ENCODE measurements around the gene NSD1.

NSD1 gene

DNA sequence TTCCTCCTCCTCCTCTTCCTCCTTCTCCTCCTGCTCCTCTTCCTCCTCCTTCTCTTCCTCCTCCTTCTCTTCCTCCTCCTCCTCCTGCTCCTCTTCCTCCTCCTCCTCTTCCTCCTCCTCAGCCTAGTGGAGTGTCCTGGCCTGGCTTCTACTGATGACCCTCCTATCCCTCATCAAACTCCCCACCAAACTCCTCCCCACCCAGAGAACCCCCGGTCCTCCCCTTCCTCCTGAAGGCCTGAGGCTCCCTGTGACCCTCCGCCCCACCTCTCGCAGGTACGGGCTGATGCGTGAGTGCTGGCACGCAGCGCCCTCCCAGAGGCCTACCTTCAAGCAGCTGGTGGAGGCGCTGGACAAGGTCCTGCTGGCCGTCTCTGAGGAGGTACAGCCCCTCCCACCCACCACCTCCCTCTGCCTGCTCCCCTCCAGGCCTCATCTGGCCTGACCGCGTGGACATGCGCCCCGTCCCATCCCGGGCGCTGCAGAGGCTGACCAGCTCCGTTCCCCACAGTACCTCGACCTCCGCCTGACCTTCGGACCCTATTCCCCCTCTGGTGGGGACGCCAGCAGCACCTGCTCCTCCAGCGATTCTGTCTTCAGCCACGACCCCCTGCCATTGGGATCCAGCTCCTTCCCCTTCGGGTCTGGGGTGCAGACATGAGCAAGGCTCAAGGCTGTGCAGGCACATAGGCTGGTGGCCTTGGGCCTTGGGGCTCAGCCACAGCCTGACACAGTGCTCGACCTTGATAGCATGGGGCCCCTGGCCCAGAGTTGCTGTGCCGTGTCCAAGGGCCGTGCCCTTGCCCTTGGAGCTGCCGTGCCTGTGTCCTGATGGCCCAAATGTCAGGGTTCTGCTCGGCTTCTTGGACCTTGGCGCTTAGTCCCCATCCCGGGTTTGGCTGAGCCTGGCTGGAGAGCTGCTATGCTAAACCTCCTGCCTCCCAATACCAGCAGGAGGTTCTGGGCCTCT, 36.3 kb upstream of the NSD1 start:
- DNase-seq (ENCODE audit: low spot score): no peak

DNA sequence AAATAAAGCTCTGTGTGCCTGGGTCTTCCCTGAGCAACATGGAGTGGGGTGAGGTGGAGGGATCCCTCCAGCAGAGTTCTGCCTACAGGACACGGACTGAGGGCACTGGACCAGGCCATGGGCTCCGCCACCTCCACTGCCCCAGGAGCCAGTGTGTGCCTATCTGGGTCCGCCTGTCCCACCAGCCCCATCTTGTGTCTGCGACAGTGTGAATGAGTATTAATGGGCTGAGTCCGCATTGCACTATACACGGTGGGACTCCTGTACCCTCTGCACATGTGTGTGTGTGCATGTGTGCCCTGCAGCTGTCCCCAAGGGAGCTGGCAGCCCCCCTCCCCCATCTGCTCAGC, 35.5 kb upstream of the NSD1 start:
- DNase-seq (ENCODE audit: low spot score): no peak

DNA sequence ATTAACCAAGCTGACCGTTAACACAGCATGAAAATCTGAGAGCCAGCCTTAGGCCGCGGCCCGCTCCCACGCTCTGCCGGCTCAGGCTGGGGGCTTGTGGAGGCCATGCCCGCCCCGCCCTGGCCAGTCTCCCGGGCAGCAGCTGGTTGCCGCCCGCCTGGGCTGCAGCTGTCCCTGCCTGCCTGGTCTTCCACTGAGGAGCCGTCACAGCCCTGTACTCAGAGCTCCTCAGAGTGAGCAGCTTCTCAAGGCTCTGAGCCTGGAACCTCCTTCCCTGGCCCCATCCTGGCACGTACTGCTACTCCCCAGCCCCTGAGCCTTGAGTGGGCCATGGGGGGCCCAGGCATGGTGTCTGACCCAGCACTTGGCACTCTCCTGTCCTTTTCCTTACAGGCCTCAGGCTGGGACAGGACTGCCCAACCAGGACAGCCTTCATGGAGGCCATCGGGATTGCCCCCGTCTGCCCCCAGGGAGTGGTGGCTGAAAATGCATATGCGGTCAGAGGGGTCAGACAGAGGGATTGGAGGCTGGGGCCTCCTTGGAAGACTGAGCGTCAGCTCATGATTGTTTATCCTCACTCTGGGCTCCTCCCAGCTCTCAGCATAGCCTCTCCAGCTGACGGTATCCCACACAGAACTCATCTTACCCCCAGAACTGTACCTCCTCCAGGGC, 35.0 kb upstream of the NSD1 start:
- no peak for DNase-seq (ENCODE audit: low spot score)

DNA sequence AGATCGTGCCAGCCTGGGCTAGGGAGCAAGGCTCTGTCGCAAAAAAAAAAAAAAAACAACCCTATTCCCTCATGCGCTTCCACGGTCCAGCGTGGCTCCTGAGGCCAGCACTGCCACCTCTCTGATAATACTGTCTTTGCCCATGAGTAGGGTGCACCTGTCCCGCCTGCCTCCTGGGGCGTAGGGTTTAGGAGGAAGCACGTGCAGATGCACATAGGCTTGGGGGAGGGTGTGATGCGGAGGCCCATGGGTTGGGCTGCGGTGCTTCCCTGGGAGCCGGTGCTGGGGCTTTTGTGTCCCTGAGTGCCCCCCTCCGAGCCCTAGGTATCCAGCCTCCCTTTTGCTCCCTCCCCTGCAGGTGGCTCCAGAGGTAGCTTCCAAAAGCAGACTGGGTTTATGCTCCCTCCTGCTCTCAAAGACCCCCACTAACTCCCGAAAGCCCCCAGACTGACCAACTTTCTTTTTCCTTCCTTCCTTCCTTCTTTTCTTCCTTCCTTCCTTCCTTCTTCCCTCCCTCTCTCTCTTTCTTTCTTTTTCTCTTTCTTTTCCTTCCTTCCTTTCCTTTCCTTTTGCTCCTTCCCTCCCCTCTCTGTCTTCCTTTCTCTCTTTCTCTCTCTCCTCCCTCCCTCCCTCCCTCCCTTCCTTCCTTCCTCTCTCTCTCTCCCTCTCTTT, 34.0 kb upstream of the NSD1 start:
- no peak for DNase-seq (ENCODE audit: low spot score)

DNA sequence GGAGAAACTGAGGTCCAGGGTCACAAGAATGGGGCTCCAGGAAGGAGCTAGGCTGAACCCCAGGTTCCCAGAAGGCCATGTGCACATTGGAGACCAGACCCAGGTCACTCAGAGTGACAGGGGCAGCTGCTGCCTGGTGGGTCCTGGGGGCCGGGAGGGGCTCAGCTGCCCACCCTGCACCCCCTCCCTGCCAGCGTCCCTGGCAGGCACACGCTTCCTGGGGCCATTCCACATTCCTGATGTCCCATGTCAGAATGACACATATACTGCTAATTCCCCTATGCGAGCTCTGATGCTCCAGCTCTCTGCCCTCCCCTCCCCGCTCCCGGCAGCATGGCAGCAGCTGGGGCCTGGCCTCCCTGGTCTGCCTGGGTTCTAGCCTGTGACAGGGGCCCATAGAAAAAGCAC, 32.9 kb upstream of the NSD1 start:
- DNase-seq (ENCODE audit: low spot score): peak; percentile 70

GRCh38 chr5:177103523-177104253, 29.9 kb upstream of the NSD1 start:
- peak; percentile 56 for DNase-seq (ENCODE audit: low spot score)

DNA sequence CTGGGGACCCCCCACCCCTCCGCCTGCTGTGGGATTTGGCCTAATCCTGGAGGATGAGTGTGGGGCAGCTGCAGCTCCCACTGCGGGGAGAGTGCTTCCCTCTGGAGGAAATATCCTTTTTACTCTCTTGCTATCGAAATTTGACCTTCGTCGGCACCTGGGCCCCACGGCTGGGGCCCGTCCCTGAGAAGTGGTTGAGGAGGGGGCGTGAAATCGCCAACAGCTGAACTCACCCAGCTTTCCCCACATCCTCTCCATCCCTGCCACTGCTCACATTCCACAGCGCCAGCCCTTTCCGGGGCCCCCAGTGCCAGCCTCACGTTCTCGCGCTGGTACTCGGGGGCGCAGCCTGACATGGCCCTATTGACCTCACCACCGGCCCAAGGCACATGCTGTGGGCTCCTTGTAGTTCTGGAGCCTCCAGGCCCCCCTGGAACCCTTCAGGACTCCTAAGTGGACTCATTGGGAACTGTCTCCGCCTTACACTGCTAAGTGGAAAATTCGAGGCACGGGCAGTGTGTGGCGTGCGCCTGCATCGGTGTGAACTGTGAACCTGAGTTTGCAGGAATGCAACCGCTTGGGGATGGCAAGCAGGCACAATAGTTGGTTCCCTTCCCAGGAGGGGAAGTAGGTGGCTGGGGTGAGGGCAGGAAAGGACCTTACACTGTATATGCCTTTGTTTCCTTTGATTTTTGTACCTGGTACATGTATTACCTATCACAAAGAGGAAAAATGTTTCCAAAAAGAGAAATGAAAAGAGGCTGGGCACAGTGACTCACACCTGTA, 27.7 kb upstream of the NSD1 start:
- DNase-seq (ENCODE audit: low spot score): no peak

GRCh38 chr5:177107159-177107558, 26.4 kb upstream of the NSD1 start:
- DNase-seq (ENCODE audit: low spot score): no peak

DNA sequence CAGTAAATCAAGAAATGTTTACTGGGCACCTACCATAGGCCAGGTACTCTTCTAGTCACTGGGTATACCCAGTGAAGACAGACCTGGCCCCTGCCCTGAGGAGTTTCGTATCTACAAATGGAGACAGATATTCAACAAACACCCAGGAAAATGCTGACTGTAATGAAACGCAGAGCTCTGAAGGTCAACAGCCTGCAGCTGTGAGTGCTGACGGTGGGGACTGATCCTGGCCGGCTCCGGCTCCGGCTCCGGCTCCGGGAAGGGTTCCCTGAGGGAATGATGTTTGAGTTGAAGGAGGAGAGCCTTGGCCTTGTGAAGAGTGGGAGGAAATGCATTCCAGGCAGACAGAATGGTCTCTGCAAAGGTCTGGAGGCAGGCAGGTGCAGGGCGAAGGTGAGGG, 23.8 kb upstream of the NSD1 start:
- no peak for DNase-seq (ENCODE audit: low spot score)

DNA sequence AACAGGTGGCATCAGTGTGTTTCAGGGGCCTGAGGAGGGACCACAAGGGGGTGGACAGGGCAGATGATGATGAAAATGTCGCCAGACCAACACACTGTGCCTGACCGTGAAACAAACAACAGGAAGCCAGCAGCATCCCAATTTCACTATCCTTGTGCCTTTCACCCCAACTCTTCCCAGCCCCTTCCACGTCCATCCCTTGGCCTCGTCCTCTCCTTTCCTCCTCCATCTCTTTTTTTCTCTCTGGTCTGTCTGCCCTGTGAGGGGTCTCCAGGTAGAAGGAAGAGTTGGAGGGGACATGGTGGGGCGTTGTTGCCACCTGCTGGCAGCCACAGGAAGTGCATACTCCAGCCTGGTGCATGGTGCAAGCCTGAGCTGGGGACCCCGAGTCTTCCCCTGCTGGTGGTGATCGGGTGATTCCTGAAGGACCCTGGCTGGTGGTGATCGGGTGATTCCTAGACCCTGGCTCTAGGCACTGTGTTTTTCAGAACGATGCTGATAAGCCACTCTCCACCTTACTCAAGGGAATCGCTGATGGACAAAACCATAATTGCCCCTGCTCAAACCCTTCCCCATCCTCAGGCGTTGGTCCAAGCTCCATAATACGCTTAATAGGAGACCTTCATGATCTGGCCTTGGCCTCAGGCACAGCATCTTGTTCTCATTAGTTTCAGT, 21.7 kb upstream of the NSD1 start:
- peak; percentile 53 for DNase-seq (ENCODE audit: low spot score)

DNA sequence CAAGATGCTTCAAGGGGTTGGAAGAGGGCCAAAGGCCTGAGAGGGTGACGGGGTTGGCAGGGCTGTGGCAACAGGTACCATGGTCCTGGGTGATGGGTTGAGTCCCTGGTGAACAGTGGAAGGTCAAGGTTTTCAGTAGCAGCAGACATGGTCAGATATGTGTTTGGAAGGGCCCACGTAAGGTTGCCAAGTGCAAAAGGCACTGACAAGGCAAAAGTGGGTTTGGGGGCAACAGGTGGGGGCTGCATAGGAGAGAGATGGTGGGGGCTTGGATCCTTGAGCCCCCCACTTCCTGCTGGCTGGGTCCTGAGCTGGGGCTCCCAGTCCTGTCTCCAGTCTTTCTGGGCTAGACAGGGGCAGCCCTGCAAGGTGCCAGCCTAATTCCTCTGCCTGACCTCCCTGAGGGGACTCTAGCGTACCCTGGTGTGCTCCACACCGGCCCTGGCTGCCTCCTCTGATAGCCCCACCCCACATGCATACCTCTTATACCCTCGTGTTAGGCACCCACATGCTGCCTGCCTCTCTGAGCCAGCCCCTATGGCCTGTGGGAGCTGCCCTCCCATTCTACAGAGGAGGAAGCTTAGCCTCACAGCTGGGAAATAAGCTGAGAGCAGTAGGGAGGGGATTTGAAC, 20.9 kb upstream of the NSD1 start:
- no peak for DNase-seq (ENCODE audit: low spot score)

DNA sequence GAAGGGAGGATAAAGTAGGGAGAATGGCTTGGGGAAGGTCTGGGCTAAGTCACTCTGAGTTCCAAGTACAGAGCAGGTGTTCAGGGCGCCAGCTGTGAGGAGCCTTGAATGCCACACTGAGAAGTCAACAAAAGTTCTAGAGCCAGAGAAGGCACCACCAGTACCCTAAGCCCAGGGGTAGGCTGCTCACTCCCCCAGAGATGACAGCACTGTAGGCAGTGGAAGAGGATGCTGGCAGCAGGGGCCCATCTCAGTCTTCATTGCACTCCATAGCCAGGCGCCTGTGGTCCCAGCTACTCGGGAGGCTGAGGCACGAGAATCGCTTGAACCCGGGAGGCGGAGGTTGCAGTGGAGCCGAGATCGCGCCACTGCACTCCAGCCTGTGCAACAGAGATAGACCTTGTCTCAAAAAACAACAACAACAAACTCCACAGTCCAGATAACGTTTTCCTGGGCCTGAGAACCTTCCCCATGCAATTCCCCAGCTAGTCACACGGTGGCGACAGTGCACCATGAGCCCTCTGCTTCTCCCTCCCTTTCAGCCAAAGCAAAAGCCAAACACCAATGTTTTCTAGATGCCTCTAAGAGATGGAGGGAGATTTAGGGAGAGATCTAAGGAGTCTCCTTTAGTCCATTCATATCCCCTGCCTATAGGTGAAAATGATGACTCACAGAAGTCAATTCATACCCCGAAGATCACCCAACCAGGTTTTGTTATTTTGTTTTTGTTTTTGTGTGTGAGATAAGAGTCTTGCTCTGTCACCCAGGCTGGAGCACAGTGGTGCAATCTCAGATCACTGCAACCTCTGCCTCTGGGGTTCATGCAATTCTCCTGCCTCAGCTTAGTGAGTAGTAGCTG, 19.8 kb upstream of the NSD1 start:
- peak; percentile 72 for DNase-seq (ENCODE audit: low spot score)

DNA sequence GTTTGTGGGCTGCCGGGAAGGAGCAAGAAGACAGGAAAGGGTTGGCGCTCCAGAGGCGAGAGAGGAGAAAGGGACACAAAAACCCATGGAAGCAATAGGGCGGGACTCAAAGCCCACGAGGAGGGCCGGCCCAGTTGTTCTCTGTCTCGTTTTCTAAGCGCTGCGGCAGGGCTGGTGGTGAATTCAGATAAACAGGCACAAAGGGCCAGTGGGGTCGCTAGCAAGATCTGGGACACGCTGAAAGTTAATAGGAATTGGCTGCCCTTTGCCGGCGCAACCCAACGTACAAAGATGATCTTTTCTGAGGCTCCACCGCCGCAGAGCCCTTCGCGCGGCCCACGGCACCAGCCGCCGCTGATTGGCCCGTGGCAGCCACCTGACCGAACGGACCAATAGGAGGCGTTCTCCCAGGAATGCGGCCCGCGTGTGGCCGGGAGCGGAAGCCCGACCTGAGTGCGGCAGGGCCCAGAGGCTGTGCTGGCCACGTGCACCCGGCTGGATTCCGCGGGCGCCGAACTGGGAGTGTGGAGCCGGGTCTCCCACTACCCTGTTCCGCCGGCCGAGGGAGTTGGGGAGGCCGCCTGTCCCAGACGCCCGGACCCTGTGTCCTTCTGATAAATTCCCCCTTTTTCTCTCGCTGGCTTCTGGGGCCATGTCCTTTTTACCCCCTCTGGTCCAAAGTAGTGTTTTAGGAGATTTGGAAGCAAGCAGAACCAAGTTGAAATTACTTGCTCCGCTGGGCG, 16.8 kb upstream of the NSD1 start:
- peak; percentile 84 for DNase-seq (ENCODE audit: low spot score)

DNA sequence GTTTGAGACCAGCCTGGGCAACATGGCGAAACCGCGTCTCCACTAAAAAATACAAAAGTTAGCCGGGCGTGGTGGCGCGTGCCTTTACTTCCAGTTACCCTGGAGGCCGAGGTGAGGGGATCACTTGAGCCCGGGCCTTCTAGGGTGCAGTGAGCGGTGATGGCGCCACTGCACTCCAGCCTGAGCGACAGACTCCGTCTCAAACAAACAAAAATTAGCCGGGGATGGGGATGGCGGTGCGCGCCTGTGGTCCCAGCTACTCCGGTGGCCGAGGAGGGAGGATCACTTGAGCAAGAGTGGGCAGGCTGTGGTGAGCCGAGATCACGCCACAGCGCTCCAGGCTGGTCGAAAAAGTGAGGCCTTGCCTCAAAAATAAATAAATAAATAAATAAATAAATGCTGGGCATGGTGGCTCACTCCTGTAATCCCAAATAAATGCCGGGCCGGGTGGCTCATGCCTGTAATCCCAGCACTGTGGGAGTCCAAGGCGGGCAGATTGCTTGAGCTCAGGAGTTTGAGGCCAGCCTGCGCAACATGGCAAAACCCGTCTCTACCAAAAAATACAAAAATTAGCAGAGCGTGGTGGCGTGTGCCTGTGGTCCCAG, 16.0 kb upstream of the NSD1 start:
- no peak for DNase-seq (ENCODE audit: low spot score)

DNA sequence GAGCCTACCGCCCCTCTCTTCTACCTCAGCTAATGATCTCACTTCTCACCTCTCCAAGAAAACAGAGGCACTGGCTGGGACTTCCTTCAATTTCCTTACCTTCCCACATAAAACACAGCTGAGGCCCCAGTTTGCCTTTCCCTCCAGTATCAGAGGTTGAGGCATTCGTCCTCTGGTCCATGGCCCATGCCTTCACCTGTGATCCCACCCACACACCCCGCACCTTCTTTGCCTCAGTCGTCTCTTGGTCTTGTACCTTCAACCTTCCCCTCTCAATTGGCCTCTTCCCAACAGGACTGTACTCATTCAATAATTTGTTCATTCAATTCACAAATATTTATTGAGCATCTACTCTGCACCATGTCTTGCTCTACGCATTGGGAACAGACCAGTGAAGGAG, 11.0 kb upstream of the NSD1 start:
- DNase-seq (ENCODE audit: low spot score): no peak

GRCh38 chr5:177123789-177124485, 9.6 kb upstream of the NSD1 start:
- no peak for DNase-seq (ENCODE audit: low spot score)

- DNase-seq (ENCODE audit: low spot score): no peak
These were observed 9.0 kb upstream of the NSD1 start for GRCh38 chr5:177124486-177124991.

All from kidney tubule cell (primary cell).